Right atrium auricular region (tissue), 2 donors: Measurements from ENCODE around the gene QRSL1. TPM values are rescaled to one million over a fixed set of nuclear protein-coding genes. Genes with fewer than 3 reads are reported as not detected.

Experiments
- DNase-seq: peaks from one replicate; pipeline ENCODE4 v3.0.0-alpha.2; 2019; ENCODE audit warnings: low spot score
- H3K27ac ChIP-seq, 2 donors: fragments of 200-600 bp; sonication (generic); 1 replicate in 1 of 2; 2 replicates in 1 of 2; pipeline ENCODE4 v1.5.1; 2016 to 2019
- H3K27me3 ChIP-seq, 2 donors: fragments of 200-600 bp; sonication (generic); one replicate each; pipeline versions ENCODE4 v1.5.1 to v1.6.0; 2017 to 2019
- H3K36me3 ChIP-seq: fragments of 200-600 bp; sonication (generic); one replicate; pipeline ENCODE4 v1.5.1; 2016
- H3K4me1 ChIP-seq, 2 donors: fragments of 200-600 bp; sonication (generic); one replicate each; pipeline versions ENCODE4 v1.5.1 to v1.6.0; 2017 to 2019
- H3K4me3 ChIP-seq, 2 donors: fragments of 200-600 bp; sonication (generic); 1 replicate in 1 of 2; 2 replicates in 1 of 2; pipeline ENCODE4 v1.5.1; 2017 to 2019; ENCODE audit warnings: mild to moderate bottlenecking in 1 of 2, moderate library complexity in 1 of 2
- H3K9me3 ChIP-seq, 2 donors: fragments of 200-600 bp; sonication (generic); one replicate each; pipeline ENCODE4 v1.5.1; 2019
- total RNA-seq, 2 donors: library from RNA; depleted of rRNA; stranded (reverse); fragments of >200 nt; gene quantifications; one replicate each; pipeline ENCODE4 v1.1.0, GENCODE V29; 2016
- TF ChIP-seq, protein P1 (sequence below), 2 donors: fragments of 200-600 bp; sonication (generic); IDR thresholded peaks; one replicate each; pipeline ENCODE4 v1.5.1; 2019; ENCODE audit warnings: antibody characterized with exemption in 2 of 2

The QRSL1 gene
- total RNA-seq, 2 donors from 2014 or later, result 7.0 to 17.1 TPM

DNA sequence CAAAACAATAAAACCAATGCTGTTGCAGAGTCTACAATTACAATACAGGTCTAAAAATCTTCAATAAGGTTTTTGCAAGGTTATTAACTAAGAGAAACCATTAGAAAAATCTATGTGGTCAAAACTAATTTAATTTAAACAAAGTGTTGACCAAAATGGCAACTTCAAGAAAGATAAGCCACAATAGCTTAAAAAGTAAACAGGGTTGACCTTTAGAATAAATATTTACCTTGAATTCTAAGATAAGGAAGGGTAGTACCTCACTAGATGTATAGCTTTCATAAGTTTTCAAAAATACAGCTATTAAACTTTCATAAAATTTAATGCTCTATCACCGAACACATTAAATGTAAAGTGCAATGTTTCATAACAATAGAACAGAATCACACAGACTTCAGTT lies 11.5 kb upstream of the QRSL1 start:
- H3K36me3 ChIP-seq, result no peaks in the 10 kb centered on the region
- no peak for DNase-seq

DNA sequence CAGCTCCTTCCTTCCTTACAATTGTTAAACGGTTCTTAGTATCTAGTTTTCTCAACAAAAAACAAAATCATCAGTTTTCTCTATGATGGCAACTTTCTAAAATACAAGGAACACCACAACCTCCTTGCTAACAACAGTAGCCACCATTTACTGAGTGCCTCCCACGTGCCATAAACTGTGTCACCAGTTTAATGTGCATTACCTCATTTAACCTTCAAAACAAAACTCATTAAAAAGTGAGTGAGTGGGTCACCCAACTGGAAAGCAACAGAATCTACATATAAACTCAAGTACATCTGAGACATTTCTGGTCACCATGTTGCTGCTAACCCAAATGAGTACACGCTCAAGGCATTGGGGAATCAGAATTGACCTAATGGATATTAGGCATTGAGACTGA lies 11.1 kb upstream of the QRSL1 start:
- TF ChIP-seq, protein P1, sequence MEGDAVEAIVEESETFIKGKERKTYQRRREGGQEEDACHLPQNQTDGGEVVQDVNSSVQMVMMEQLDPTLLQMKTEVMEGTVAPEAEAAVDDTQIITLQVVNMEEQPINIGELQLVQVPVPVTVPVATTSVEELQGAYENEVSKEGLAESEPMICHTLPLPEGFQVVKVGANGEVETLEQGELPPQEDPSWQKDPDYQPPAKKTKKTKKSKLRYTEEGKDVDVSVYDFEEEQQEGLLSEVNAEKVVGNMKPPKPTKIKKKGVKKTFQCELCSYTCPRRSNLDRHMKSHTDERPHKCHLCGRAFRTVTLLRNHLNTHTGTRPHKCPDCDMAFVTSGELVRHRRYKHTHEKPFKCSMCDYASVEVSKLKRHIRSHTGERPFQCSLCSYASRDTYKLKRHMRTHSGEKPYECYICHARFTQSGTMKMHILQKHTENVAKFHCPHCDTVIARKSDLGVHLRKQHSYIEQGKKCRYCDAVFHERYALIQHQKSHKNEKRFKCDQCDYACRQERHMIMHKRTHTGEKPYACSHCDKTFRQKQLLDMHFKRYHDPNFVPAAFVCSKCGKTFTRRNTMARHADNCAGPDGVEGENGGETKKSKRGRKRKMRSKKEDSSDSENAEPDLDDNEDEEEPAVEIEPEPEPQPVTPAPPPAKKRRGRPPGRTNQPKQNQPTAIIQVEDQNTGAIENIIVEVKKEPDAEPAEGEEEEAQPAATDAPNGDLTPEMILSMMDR (IDR thresholded peaks at IDR 0.05), result no peak
- H3K9me3 ChIP-seq, result no peaks in the 10 kb centered on the region
- no peaks in the 10 kb centered on the region for H3K27me3 ChIP-seq
- H3K4me1 ChIP-seq, result no peaks in the 10 kb centered on the region
- H3K27ac ChIP-seq, result no peak overlapping the region
- no peak for DNase-seq
- H3K36me3 ChIP-seq, result no peaks in the 10 kb centered on the region
- no peak overlapping the region for H3K4me3 ChIP-seq

More for the DNA sequence above, 11.5 kb upstream of the QRSL1 start:
- Histone ChIP-seq H3K27ac (no peak overlapping the region), H3K27me3 (no peaks in the 10 kb centered on the region), H3K4me1 (no peaks in the 10 kb centered on the region), H3K9me3 (no peaks in the 10 kb centered on the region), H3K4me3 (no peak overlapping the region)
- TF ChIP-seq, protein P1 (IDR thresholded peaks at IDR 0.05), result no peak

DNA sequence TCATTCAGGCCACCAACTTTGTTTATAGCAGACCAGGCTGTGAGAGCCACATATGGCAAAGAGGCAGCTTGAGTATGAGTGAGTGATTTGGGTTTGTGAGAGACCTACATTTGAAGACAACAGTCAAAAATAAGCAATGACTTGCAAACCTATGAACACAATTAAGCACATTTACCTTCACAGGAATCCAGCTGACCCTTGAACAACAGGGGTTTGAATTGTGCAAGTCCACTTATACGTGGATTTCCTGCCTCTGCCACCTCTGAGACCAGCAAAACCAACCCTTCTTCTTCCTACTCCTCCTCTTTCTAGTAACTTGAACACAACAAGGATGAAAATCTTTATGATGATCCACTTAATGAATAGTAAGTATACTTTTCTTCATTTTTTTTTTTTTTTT lies 10.2 kb upstream of the QRSL1 start:
- Histone ChIP-seq H3K36me3 (no peaks in the 10 kb centered on the region), H3K27me3 (no peaks in the 10 kb centered on the region), H3K4me3 (no peak overlapping the region), H3K4me1 (no peaks in the 10 kb centered on the region), H3K9me3 (no peaks in the 10 kb centered on the region), H3K27ac (no peak overlapping the region)
- TF ChIP-seq, protein P1 (IDR thresholded peaks at IDR 0.05), result no peak
- DNase-seq, result no peak

DNA sequence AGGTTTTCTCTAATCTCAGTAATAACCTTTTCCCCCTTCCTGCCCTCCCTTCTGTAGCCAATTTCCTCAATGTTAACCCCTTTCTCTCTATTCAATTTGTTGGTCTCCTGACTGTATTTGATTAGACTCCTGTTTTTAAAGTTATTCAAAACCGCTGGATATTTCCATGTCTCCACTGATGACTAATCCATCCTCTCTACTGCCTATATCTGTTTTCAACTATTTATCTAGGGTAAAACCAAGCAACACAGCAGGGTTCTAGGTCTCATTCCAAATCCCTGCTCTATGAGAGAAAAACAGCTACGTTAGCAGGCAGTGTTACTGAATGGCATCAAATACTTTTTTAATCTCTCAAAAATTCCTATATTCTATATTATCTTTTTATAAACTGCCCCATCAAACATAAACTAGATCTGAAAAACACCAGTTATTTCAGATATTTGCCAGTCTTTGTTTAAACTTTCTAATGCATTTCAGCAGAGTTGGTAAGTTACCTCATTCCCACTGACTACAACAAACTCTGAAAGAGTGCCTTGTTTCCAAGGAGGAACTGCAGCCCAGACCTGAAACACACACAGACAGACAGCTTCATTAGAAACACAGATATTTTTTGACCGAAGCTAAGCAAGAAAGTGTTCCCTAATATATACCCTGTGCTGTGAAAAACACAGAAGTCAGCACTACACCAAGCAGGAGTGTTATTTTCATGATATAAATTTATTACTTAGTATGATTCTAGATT lies 8.3 kb upstream of the QRSL1 start:
- DNase-seq, result no peak
- H3K27ac ChIP-seq, result no peak overlapping the region
- no peaks in the 10 kb centered on the region for H3K36me3 ChIP-seq
- no peak overlapping the region for H3K4me3 ChIP-seq
- H3K9me3 ChIP-seq, result no peaks in the 10 kb centered on the region
- H3K4me1 ChIP-seq, result no peaks in the 10 kb centered on the region
- TF ChIP-seq, protein P1 (IDR thresholded peaks at IDR 0.05), result no peak
- no peaks in the 10 kb centered on the region for H3K27me3 ChIP-seq

DNA sequence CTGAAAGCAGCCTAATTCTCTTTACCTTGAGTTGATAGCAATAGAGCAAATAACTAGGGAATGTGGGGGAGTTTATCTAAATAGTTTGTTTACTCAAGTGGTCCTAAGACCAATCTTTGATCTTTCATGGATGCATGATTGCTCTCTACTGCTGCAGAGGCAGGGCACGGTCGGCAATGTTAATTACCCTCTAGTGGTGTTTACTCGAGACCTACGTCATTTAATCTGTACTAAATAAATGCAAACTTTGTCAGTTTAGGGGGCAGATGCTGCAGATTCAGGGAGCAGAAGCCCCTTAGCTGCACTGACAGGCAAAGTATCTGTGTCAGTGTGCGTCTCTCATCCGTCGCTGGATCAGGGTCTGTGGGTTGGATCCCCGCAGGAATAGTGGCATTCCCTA lies 7.0 kb upstream of the QRSL1 start:
- DNase-seq, result no peak
- Histone ChIP-seq H3K4me3 (no peak overlapping the region), H3K27me3 (no peaks in the 10 kb centered on the region), H3K9me3 (no peaks in the 10 kb centered on the region), H3K4me1 (no peaks in the 10 kb centered on the region), H3K27ac (no peak overlapping the region), H3K36me3 (no peaks in the 10 kb centered on the region)
- TF ChIP-seq, protein P1 (IDR thresholded peaks at IDR 0.05), result no peak

DNA sequence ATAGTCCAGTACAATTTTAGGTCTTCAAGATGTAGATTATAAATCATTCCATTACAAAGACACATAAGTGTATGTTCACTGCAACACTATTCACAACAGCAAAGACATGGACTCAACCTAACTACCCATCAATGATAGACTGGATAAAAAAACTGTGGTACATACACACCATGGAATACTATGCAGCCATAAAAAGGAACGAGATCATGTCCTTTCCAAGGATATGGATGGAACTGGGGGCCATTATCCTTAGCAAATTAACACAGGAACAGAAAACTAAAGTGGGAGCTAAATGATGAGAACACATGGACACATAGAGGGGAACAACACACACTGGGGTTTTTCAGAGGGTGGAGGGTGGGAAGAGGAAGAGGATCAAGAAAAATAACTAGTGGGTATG lies 6.3 kb upstream of the QRSL1 start:
- TF ChIP-seq, protein P1 (IDR thresholded peaks at IDR 0.05), result no peak
- H3K4me3 ChIP-seq, result no peak overlapping the region
- no peaks in the 10 kb centered on the region for H3K9me3 ChIP-seq
- DNase-seq, result no peak
- H3K36me3 ChIP-seq, result no peaks in the 10 kb centered on the region
- peaks cover 0 to 1% of the 10 kb centered on the region in 2 donors for H3K4me1 ChIP-seq
- no peaks in the 10 kb centered on the region for H3K27me3 ChIP-seq
- H3K27ac ChIP-seq, result no peak overlapping the region
